CD4-positive, alpha-beta T cell (primary cell): ENCODE measurements around the gene ALMS1. TPM values are rescaled to one million over a fixed set of nuclear protein-coding genes. Genes with fewer than 3 reads are reported as not detected.

Experiments used
- ATAC-seq: fragments of 200-7000 bp; cut with Tn5 transposase; one replicate; pipeline ENCODE4 v1.10.0; 2022; ENCODE audit warnings: mild to moderate bottlenecking; ENCODE audit not compliant: poor library complexity
- CTCF ChIA-PET: fragments of 350-600 bp; sonication (Branson Sonifier 250); formaldehyde crosslinking; loops from one replicate; lab custom pipeline; 2021; ENCODE audit warnings: antibody characterized with exemption, inconsistent platforms; lab: Charles Lee
- POLR2A ChIA-PET: fragments of 350-600 bp; sonication (Branson Sonifier 250); formaldehyde crosslinking; loops from one replicate; lab custom pipeline; 2021; ENCODE audit warnings: antibody characterized with exemption, inconsistent platforms; lab: Charles Lee
- DNase-seq, 14 experiments: peaks; one replicate each; pipeline ENCODE4 v3.0.0-alpha.2; 2013 to 2020; ENCODE audit warnings: mixed read lengths in 2 of 14
- H3K27ac ChIP-seq, 2 donors: one replicate each; pipeline versions ENCODE4 v1.5.1 to v1.7.0; 2013; ENCODE audit warnings: low read length in 2 of 2, low read depth in 1 of 2, mild to moderate bottlenecking in 1 of 2
- H3K27me3 ChIP-seq, 2 experiments: 1 replicate in 1 of 2; 2 replicates in 1 of 2; pipeline versions ENCODE4 v1.6.1 to v1.7.0; 2013; ENCODE audit warnings: low read length in 2 of 2, control low read depth in 1 of 2, mild to moderate bottlenecking in 1 of 2, moderate library complexity in 1 of 2; ENCODE audit not compliant: insufficient read depth in 2 of 2, control insufficient read depth in 1 of 2
- H3K36me3 ChIP-seq: one replicate; pipeline ENCODE4 v1.6.1; 2013; ENCODE audit warnings: low read length, control low read depth; ENCODE audit not compliant: insufficient read depth
- H3K4me1 ChIP-seq: one replicate; pipeline ENCODE4 v1.6.1; 2013; ENCODE audit warnings: low read length, control low read depth; ENCODE audit not compliant: insufficient read depth
- H3K4me3 ChIP-seq: one replicate; pipeline ENCODE4 v1.5.1; 2013; ENCODE audit warnings: mild to moderate bottlenecking, low read length, moderate library complexity
- H3K9me3 ChIP-seq, 2 experiments: 1 replicate in 1 of 2; 2 replicates in 1 of 2; pipeline versions ENCODE4 v1.6.1 to v1.7.0; 2013; ENCODE audit warnings: low read length in 2 of 2, mild to moderate bottlenecking in 2 of 2, control low read depth in 1 of 2, moderate library complexity in 1 of 2; ENCODE audit not compliant: control insufficient read depth in 1 of 2, insufficient read depth in 1 of 2
- H3K27ac Mint-ChIP-seq: one replicate; pipeline ENCODE4 v1.8.0; 2020; ENCODE audit warnings: mixed read lengths
- H3K27me3 Mint-ChIP-seq: one replicate; pipeline ENCODE4 v1.8.0; 2021; ENCODE audit warnings: mixed read lengths
- H3K36me3 Mint-ChIP-seq: one replicate; pipeline ENCODE4 v1.8.0; 2021; ENCODE audit warnings: low read depth, mixed read lengths
- H3K4me1 Mint-ChIP-seq: one replicate; pipeline ENCODE4 v1.8.0; 2021; ENCODE audit warnings: low read depth, mixed read lengths
- H3K4me3 Mint-ChIP-seq: one replicate; pipeline ENCODE4 v1.8.0; 2020; ENCODE audit warnings: mild to moderate bottlenecking, mixed read lengths
- H3K9me3 Mint-ChIP-seq: one replicate; pipeline ENCODE4 v1.8.0; 2020; ENCODE audit warnings: mixed read lengths
- CTCF ChIP-seq: fragments of 200-600 bp; IDR thresholded peaks from one replicate; pipeline ENCODE4 v1.8.0; 2022; ENCODE audit warnings: antibody characterized with exemption, mild to moderate bottlenecking
- intact Hi-C, 2 experiments: fragments of 100-400 bp; cut with DNase I in 1 of 2; cut with micrococcal nuclease in 1 of 2; formaldehyde crosslinking; loops; one replicate each; pipeline versions ENCODE4 v1.15.1 to v1.9.0; 2023 to 2025; cut with DNase I, micrococcal nuclease
- total RNA-seq, 174 experiments: library from RNA in 2 of 174; stranded (reverse) in 2 of 174; gene quantifications; one replicate each; pipeline ENCODE4 v1.2.3 and lab custom pipeline; 2021 to 2026

The ALMS1 gene
- total RNA-seq, 2 experiments from 2014 or later: 20.2 to 20.6 TPM

- no peaks in the 10 kb centered on the region for H3K27me3 ChIP-seq
- intact Hi-C loops: no loop called here
- no peaks in the 10 kb centered on the region for H3K4me1 ChIP-seq
- Mint-ChIP-seq H3K36me3 (peaks cover 86% of the 10 kb centered on the region), H3K4me1 (no peaks in the 10 kb centered on the region), H3K4me3 (no peak overlapping the region), H3K27me3 (no peaks in the 10 kb centered on the region), H3K9me3 (no peaks in the 10 kb centered on the region), H3K27ac (no peak overlapping the region)
- no peak overlapping the region for H3K27ac ChIP-seq
- ATAC-seq (no peak), DNase-seq (no peak)
- no peak overlapping the region for H3K4me3 ChIP-seq
- CTCF ChIA-PET: no interaction called here
- no peaks in the 10 kb centered on the region for H3K9me3 ChIP-seq
- TF ChIP-seq CTCF: no peak
- POLR2A ChIA-PET: no interaction called here
- peaks cover 29% of the 10 kb centered on the region for H3K36me3 ChIP-seq
Observed at GRCh38 chr2:73444202-73444601, 58.6 kb downstream of the ALMS1 start.

GRCh38 chr2:73448856-73449255, 63.2 kb downstream of the ALMS1 start:
- Mint-ChIP-seq H3K36me3 (peaks cover 95% of the 10 kb centered on the region), H3K9me3 (no peaks in the 10 kb centered on the region), H3K27ac (no peak overlapping the region), H3K4me3 (no peak overlapping the region), H3K27me3 (no peaks in the 10 kb centered on the region), H3K4me1 (no peaks in the 10 kb centered on the region)
- H3K4me3 ChIP-seq: no peak overlapping the region
- intact Hi-C loops: no loop called here
- ATAC-seq (no peak), DNase-seq (no peak)
- no peak overlapping the region for H3K27ac ChIP-seq
- peaks cover 50% of the 10 kb centered on the region for H3K36me3 ChIP-seq
- H3K9me3 ChIP-seq: no peaks in the 10 kb centered on the region
- POLR2A ChIA-PET: no interaction called here
- no peaks in the 10 kb centered on the region for H3K27me3 ChIP-seq
- CTCF ChIA-PET: no interaction called here
- TF ChIP-seq CTCF: no peak
- H3K4me1 ChIP-seq: no peaks in the 10 kb centered on the region

- peaks cover 47% of the 10 kb centered on the region for H3K36me3 ChIP-seq
- no peak for ATAC-seq
- H3K4me3 ChIP-seq: no peak overlapping the region
- ChIA-PET POLR2A (no interaction called here), CTCF (no interaction called here)
- DNase-seq: no peak
- no peaks in the 10 kb centered on the region for H3K27me3 Mint-ChIP-seq
- intact Hi-C loops: no loop called here
- H3K9me3 ChIP-seq: no peaks in the 10 kb centered on the region
- no peak overlapping the region for H3K27ac ChIP-seq
- H3K36me3 Mint-ChIP-seq: peaks cover 95% of the 10 kb centered on the region
- no peak overlapping the region for H3K4me3 Mint-ChIP-seq
- H3K9me3 Mint-ChIP-seq: no peaks in the 10 kb centered on the region
- H3K27ac Mint-ChIP-seq: no peak overlapping the region
- no peaks in the 10 kb centered on the region for H3K27me3 ChIP-seq
- no peaks in the 10 kb centered on the region for H3K4me1 Mint-ChIP-seq
- H3K4me1 ChIP-seq: no peaks in the 10 kb centered on the region
- no peak for TF ChIP-seq CTCF
Observed at GRCh38 chr2:73449404-73449803, 63.8 kb downstream of the ALMS1 start.
